HTR-8/SVneo (cell line): ENCODE measurements around the gene CCNA2.

Experiments used
- DNase-seq: peaks from one replicate; pipeline ENCODE4 v3.0.0; 2011; ENCODE audit warnings: low spot score, mixed read lengths; ENCODE audit not compliant: insufficient read length
- FAIRE-seq: peaks from 2 replicates; lab custom pipeline; 2011; peaks lifted over from hg19 to GRCh38; lab: Jason Lieb, UNC

The CCNA2 gene

GRCh38 chr4:121778991-121779628 is 44.6 kb downstream of the CCNA2 start:
- DNase-seq (no peak), FAIRE-seq (no peak)

- DNase-seq (no peak), FAIRE-seq (no peak)
Measured at GRCh38 chr4:121777625-121778024, 46.1 kb downstream of the CCNA2 start.

- no peak for FAIRE-seq
- DNase-seq, result no peak
Measured at GRCh38 chr4:121776610-121777401, 46.9 kb downstream of the CCNA2 start.

- FAIRE-seq (no peak), DNase-seq (no peak)
Measured at GRCh38 chr4:121773883-121774282, 49.8 kb downstream of the CCNA2 start.

GRCh38 chr4:121771869-121772268 is 51.8 kb downstream of the CCNA2 start:
- FAIRE-seq (no peak), DNase-seq (no peak)

- FAIRE-seq, result no peak
- no peak for DNase-seq
Measured at GRCh38 chr4:121769341-121769740, 54.3 kb downstream of the CCNA2 start.

GRCh38 chr4:121767166-121767565 is 56.5 kb downstream of the CCNA2 start:
- no peak for FAIRE-seq
- no peak for DNase-seq
